T1000 (cell line): Measurements from ENCODE around the gene OR10G7.

Experiments used
- DNase-seq: peaks from one replicate; lab custom pipeline; 2025; ENCODE audit warnings: mixed read lengths; lab: John Stamatoyannopoulos, UW

OR10G7 gene

GRCh38 chr11:124041254-124041653 lies at the start of gene OR10G7:
Gene OR10G7, minus strand, starts transcription at chr11:124041325. Its CDS starts 2,324 bp downstream, at chr11:124039001.
- DNase-seq = no peak

GRCh38 chr11:124085997-124086846 lies 45.1 kb upstream of the OR10G7 start:
- no peak for DNase-seq

- DNase-seq = no peak
Measured at GRCh38 chr11:124085583-124085982, 44.5 kb upstream of the OR10G7 start.

- DNase-seq = no peak
Measured at GRCh38 chr11:124082371-124082770, 41.2 kb upstream of the OR10G7 start.

GRCh38 chr11:124081483-124081882 lies 40.4 kb upstream of the OR10G7 start:
- DNase-seq = no peak

- no peak for DNase-seq
Measured at GRCh38 chr11:124080327-124081001, 39.3 kb upstream of the OR10G7 start.

GRCh38 chr11:124079631-124080326 lies 38.7 kb upstream of the OR10G7 start:
- no peak for DNase-seq

GRCh38 chr11:124078591-124078990 lies 37.5 kb upstream of the OR10G7 start:
- DNase-seq = no peak

GRCh38 chr11:124077266-124077665 lies 36.1 kb upstream of the OR10G7 start:
- DNase-seq = no peak

- DNase-seq = peak; percentile 4
Measured at GRCh38 chr11:124075841-124076651, 34.9 kb upstream of the OR10G7 start.

GRCh38 chr11:124075492-124075840 lies 34.3 kb upstream of the OR10G7 start:
- DNase-seq = no peak

- DNase-seq = no peak
Measured at GRCh38 chr11:124074554-124074953, 33.4 kb upstream of the OR10G7 start.

- DNase-seq = no peak
Measured at GRCh38 chr11:124072147-124072546, 31.0 kb upstream of the OR10G7 start.

GRCh38 chr11:124071623-124071948 lies 30.5 kb upstream of the OR10G7 start:
- DNase-seq = no peak

GRCh38 chr11:124070915-124071622 lies 29.9 kb upstream of the OR10G7 start:
- peak; percentile 43 for DNase-seq

GRCh38 chr11:124069429-124070401 lies 28.6 kb upstream of the OR10G7 start:
- peak; percentile 15 for DNase-seq

GRCh38 chr11:124068601-124069110 lies 27.5 kb upstream of the OR10G7 start:
- DNase-seq = no peak

- DNase-seq = no peak
Measured at GRCh38 chr11:124052966-124053365, 11.8 kb upstream of the OR10G7 start.

GRCh38 chr11:124050748-124051147 lies 9.6 kb upstream of the OR10G7 start:
- DNase-seq = no peak

GRCh38 chr11:124043420-124043819 lies 2.3 kb upstream of the OR10G7 start:
- DNase-seq = no peak
